ENCODE results near the gene DNLZ. TPM values are rescaled to one million over a fixed set of nuclear protein-coding genes. Genes with fewer than 3 reads are reported as not detected.

Gene DNLZ
- total and polyA plus RNA-seq, 9 of the 15 experiments (the other 6 are each of a cell fraction or from before 2014, with no cell fraction given): 0.17 to 44.6 (median 3.4) TPM

GRCh38 chr9:136400038-136400834, 36.7 kb upstream of the DNLZ start, which contains the start of gene SNAPC4 (continued):
- TF ChIP-seq XRCC5 (IDR thresholded peaks at IDR 0.05; ENCODE audit: low read depth, low read length) (peak; percentile 2), NR2C2 (CRISPR knock-in tag; IDR thresholded peaks at IDR 0.05) (no peak), NR2C2 (tag; IDR thresholded peaks at IDR 0.05) (peak; percentile 31; the same call in 1 of the 2 replicates), ZNF444 (CRISPR knock-in tag; IDR thresholded peaks at IDR 0.05) (no peak), NR2C1 (IDR thresholded peaks at IDR 0.05) (no peak), NR2C1 (tag; IDR thresholded peaks at IDR 0.05) (no peak), ZBTB1 (CRISPR knock-in tag; IDR thresholded peaks at IDR 0.05; ENCODE audit: borderline replicate concordance, low read depth) (0 out of 2 replicates have a peak, but pooled peaks have one; percentile 11), FOS (IDR thresholded peaks at IDR 0.05; ENCODE audit: extremely low read depth, insufficient read length) (no peak), DPF2 (IDR thresholded peaks at IDR 0.05) (no peak), POLR3G (IDR thresholded peaks at IDR 0.05; ENCODE audit: extremely low read depth, insufficient read length, insufficient replicate concordance) (no peak), FOSL1 (tag; conservative IDR thresholded peaks at IDR 0.05) (no peak), HDAC8 (tag; IDR thresholded peaks at IDR 0.05) (no peak; the same call in 1 of the 2 replicates), NONO (IDR thresholded peaks at IDR 0.05; ENCODE audit: low read depth in 2 of 2, low read length in 1 of 2) (peak in 1 of 2 experiments; percentile 53; a peak in 2 of 4 replicates), SMC3 (conservative IDR thresholded peaks at IDR 0.05; ENCODE audit: insufficient read depth, low read depth, low read length) (peak; percentile 83), SETDB1 (IDR thresholded peaks at IDR 0.05; ENCODE audit: low read length) (no peak), NEUROD1 (IDR thresholded peaks at IDR 0.05; ENCODE audit: borderline replicate concordance, low read depth, low read length, partially characterized antibody) (peak; percentile 8), MED1 (CRISPR knock-in tag; IDR thresholded peaks at IDR 0.05; ENCODE audit: borderline replicate concordance) (0 out of 2 replicates have a peak, but pooled peaks have one; percentile 42), TBP (optimal IDR thresholded peaks at IDR 0.05; ENCODE audit: low read depth, low read length) (peak; percentile 67), ZNF318 (IDR thresholded peaks at IDR 0.05; ENCODE audit: borderline replicate concordance in 1 of 2, low read depth in 1 of 2) (no peak)
- TF ChIP-seq, protein P1, sequence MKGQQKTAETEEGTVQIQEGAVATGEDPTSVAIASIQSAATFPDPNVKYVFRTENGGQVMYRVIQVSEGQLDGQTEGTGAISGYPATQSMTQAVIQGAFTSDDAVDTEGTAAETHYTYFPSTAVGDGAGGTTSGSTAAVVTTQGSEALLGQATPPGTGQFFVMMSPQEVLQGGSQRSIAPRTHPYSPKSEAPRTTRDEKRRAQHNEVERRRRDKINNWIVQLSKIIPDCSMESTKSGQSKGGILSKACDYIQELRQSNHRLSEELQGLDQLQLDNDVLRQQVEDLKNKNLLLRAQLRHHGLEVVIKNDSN (CRISPR knock-in tag; IDR thresholded peaks at IDR 0.05): 0 out of 2 replicates have a peak, but pooled peaks have one; percentile 22

Measured in K562 (cell line).